Uterus (tissue), 2 donors: ENCODE data around the gene FBXW12.

Source experiments
- POLR2A ChIP-seq, 2 donors: fragments of 450-650 bp; IDR thresholded peaks; one replicate each; pipeline ENCODE4 v1.6.1; 2016; ENCODE audit warnings: antibody characterized with exemption in 2 of 2, mild to moderate bottlenecking in 1 of 2, moderate library complexity in 1 of 2
- TF ChIP-seq, protein P1 (sequence below), 4 experiments: fragments of 200-600 bp in 2 of 4; fragments of 450-650 bp in 2 of 4; sonication (generic) in 2 of 4; IDR thresholded peaks; one replicate each; pipeline ENCODE4 v1.5.1; 2016 to 2019; ENCODE audit warnings: antibody characterized with exemption in 4 of 4, mild to moderate bottlenecking in 2 of 4, moderate library complexity in 1 of 4

DNA sequence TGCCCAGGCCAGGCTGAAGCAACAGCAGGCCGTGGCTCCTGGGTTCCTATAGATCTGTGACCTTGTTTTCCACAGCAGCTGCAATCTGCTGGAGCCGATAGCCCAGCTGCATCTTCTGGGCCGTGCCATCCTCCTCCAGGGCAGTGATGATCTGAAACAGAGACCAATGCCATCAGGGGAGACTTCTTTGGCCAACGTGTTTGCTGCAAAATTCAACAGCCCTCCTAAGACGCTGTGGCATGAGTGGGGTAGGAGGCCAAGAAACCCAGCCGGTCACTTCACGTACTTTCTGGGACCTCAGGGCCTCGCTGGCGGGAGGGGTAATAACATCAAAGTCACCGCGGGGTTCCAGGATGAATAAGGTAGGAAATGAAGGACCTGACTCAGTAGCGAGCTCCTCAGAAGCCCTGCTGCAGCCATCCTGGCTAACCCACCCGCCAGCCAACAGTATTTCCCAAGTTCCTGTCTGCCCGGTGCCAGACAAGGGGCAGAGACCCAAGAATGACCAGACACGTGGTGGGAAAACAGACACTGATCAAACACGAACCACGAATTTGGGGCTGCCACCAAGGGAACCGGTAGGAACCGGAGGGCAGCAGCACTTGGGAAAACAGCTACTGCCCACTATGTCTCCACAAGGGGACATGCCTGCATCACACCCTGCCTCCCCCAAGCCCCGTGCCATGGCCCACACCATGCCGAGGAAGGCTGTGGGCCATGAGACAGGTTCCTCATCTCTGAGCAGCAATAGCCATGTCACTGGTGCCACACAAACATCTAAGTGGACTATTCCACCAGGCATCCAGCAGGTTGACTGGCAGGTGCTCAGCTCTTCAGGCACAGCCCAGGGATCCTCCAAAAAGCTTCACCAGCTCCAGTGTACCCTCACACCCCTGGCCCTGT, 32.7 kb downstream of the FBXW12 start:
- TF ChIP-seq, protein P1, sequence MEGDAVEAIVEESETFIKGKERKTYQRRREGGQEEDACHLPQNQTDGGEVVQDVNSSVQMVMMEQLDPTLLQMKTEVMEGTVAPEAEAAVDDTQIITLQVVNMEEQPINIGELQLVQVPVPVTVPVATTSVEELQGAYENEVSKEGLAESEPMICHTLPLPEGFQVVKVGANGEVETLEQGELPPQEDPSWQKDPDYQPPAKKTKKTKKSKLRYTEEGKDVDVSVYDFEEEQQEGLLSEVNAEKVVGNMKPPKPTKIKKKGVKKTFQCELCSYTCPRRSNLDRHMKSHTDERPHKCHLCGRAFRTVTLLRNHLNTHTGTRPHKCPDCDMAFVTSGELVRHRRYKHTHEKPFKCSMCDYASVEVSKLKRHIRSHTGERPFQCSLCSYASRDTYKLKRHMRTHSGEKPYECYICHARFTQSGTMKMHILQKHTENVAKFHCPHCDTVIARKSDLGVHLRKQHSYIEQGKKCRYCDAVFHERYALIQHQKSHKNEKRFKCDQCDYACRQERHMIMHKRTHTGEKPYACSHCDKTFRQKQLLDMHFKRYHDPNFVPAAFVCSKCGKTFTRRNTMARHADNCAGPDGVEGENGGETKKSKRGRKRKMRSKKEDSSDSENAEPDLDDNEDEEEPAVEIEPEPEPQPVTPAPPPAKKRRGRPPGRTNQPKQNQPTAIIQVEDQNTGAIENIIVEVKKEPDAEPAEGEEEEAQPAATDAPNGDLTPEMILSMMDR (IDR thresholded peaks at IDR 0.05), result no peak
- TF ChIP-seq POLR2A (IDR thresholded peaks at IDR 0.05), result no peak
